ENCODE data around the gene XXYLT1. TPM values are rescaled to one million over a fixed set of nuclear protein-coding genes. Genes with fewer than 3 reads are reported as not detected.

The XXYLT1 gene
- total and polyA plus RNA-seq, 9 of the 15 experiments (the other 6 are each of a cell fraction or from before 2014, with no cell fraction given), result 1.9 to 18.9 (median 15.0) TPM

DNA sequence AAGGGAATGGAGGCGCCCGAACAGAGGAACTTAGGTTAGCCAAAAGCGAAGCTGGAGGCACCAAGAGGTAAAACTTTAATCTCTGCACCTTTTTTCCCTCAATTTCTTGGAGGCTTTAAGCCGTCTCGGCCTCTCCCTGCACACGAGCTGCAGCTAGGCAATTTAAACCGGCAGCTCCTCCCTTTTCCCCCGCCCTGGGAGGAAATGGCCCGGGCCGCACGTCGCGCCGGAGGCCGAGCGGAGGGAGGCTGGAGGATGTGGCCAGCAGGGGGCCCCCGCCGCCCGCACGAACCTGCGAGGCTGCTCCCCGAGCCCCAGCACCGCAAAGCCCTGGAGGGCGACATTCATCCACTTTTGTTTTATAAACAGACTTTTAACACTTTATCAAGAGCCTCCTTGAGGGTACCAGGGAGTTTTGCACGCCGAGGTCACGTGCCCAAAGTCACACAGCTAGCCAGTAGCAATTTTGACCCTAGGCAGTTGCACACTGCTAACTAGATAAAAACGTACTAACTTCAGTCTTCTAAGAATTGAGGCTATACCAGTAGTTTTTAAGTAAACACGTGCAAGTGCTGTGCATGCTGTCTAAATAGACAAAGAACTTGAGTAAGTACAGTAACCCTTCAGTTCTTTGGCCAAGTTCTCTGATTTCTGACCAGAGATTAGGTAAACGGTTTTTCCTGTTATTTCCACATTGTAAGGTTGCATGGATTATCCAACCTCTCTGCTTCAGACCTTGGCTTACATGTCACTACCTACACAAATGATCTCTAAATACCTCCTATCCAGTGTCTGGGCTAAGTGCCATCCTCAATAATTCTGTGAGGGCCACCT lies 668 bp upstream of the XXYLT1 start (continued):
- TF ChIP-seq CXXC5 (CRISPR knock-in tag; IDR thresholded peaks at IDR 0.05) (peak; percentile 81), BDP1 (IDR thresholded peaks at IDR 0.05; ENCODE audit: insufficient read depth, insufficient read length) (no peak), EWSR1 (IDR thresholded peaks at IDR 0.05; ENCODE audit: borderline replicate concordance, low read depth, partially characterized antibody) (no peak), ELF1 (tag; IDR thresholded peaks at IDR 0.05) (0 out of 2 replicates have a peak, but pooled peaks have one; percentile 41), ZKSCAN1 (IDR thresholded peaks at IDR 0.05; ENCODE audit: low read depth, low read length) (0 out of 2 replicates have a peak, but pooled peaks have one; percentile 6), CREBBP (IDR thresholded peaks at IDR 0.05; ENCODE audit: low read depth, low read length) (no peak), EP300 (IDR thresholded peaks at IDR 0.05; ENCODE audit: low read length) (no peak), PURB (CRISPR knock-in tag; IDR thresholded peaks at IDR 0.05; ENCODE audit: low read depth) (no peak), U2AF1 (optimal IDR thresholded peaks at IDR 0.05; ENCODE audit: low read depth, low read length) (no peak), RBM14 (IDR thresholded peaks at IDR 0.05; ENCODE audit: borderline replicate concordance, insufficient read depth, low read depth, low read length) (no peak), CREM (IDR thresholded peaks at IDR 0.05; ENCODE audit: low read depth) (peak; percentile 59; the same call in 1 of the 2 replicates), SUPT5H (IDR thresholded peaks at IDR 0.05) (no peak), PTRF (tag; IDR thresholded peaks at IDR 0.05) (no peak), ZNF143 (CRISPR knock-in tag; IDR thresholded peaks at IDR 0.05) (no peak), KAT2B (IDR thresholded peaks at IDR 0.05; ENCODE audit: low read depth, low read length) (no peak), ATF7 (IDR thresholded peaks at IDR 0.05) (peak; percentile 16; the same call in 1 of the 2 replicates), CSDE1 (IDR thresholded peaks at IDR 0.05) (0 out of 4 replicates have a peak, but pooled peaks of 1 of the 2 experiments have one; percentile 25), TCF7L2 (IDR thresholded peaks at IDR 0.05; ENCODE audit: low read depth, low read length) (0 out of 2 replicates have a peak, but pooled peaks have one; percentile 22), ZFP1 (CRISPR knock-in tag; IDR thresholded peaks at IDR 0.05) (no peak), RAD21 (CRISPR knock-in tag; conservative IDR thresholded peaks at IDR 0.05 in 1 of 2, IDR thresholded peaks at IDR 0.05 in 1 of 2) (peak; percentile 98 to 99), MED1 (CRISPR knock-in tag; IDR thresholded peaks at IDR 0.05; ENCODE audit: borderline replicate concordance) (no peak), PHF21A (IDR thresholded peaks at IDR 0.05; ENCODE audit: borderline replicate concordance, low read depth) (0 out of 2 replicates have a peak, but pooled peaks have one; percentile 42), POLR2G (IDR thresholded peaks at IDR 0.05; ENCODE audit: low read depth, low read length) (peak; percentile 45; the same call in 1 of the 2 replicates)
- TF ChIP-seq, protein P1, sequence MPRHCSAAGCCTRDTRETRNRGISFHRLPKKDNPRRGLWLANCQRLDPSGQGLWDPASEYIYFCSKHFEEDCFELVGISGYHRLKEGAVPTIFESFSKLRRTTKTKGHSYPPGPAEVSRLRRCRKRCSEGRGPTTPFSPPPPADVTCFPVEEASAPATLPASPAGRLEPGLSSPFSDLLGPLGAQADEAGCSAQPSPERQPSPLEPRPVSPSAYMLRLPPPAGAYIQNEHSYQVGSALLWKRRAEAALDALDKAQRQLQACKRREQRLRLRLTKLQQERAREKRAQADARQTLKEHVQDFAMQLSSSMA (CRISPR knock-in tag; IDR thresholded peaks at IDR 0.05), result no peak
- TF ChIP-seq, protein P2, sequence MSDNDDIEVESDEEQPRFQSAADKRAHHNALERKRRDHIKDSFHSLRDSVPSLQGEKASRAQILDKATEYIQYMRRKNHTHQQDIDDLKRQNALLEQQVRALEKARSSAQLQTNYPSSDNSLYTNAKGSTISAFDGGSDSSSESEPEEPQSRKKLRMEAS (CRISPR knock-in tag; IDR thresholded peaks at IDR 0.05), result peak; percentile 76
- TF ChIP-seq, protein P3, sequence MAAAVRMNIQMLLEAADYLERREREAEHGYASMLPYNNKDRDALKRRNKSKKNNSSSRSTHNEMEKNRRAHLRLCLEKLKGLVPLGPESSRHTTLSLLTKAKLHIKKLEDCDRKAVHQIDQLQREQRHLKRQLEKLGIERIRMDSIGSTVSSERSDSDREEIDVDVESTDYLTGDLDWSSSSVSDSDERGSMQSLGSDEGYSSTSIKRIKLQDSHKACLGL (CRISPR knock-in tag; IDR thresholded peaks at IDR 0.05; ENCODE audit: borderline replicate concordance, poor library complexity, severe bottlenecking), result no peak
- TF ChIP-seq, protein P4, sequence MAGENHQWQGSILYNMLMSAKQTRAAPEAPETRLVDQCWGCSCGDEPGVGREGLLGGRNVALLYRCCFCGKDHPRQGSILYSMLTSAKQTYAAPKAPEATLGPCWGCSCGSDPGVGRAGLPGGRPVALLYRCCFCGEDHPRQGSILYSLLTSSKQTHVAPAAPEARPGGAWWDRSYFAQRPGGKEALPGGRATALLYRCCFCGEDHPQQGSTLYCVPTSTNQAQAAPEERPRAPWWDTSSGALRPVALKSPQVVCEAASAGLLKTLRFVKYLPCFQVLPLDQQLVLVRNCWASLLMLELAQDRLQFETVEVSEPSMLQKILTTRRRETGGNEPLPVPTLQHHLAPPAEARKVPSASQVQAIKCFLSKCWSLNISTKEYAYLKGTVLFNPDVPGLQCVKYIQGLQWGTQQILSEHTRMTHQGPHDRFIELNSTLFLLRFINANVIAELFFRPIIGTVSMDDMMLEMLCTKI (IDR thresholded peaks at IDR 0.05; ENCODE audit: partially characterized antibody), result no peak

Measured in K562 (cell line).